IPS-18a (cell line): ENCODE measurements around the gene KRTAP10-8.
"Not testable (repeated sequence)": the region's sequence is repeated elsewhere in the genome, so short reads cannot be mapped to it uniquely, and the experiment has no call there.

Experiments used
- H3K27ac ChIP-seq: one replicate; pipeline ENCODE4 v1.5.1; 2013; ENCODE audit warnings: low read length
- H3K27me3 ChIP-seq: one replicate; pipeline ENCODE4 v1.6.1; 2013; ENCODE audit warnings: mild to moderate bottlenecking, low read length; ENCODE audit not compliant: control insufficient read depth, insufficient read depth
- H3K36me3 ChIP-seq: one replicate; pipeline ENCODE4 v1.6.1; 2013; ENCODE audit warnings: low read depth, low read length; ENCODE audit not compliant: control insufficient read depth
- H3K4me1 ChIP-seq: one replicate; pipeline ENCODE4 v1.6.1; 2013; ENCODE audit warnings: low read depth, low read length; ENCODE audit not compliant: control insufficient read depth
- H3K4me3 ChIP-seq: one replicate; pipeline ENCODE4 v1.5.1; 2013; ENCODE audit warnings: low read length
- H3K9ac ChIP-seq: one replicate; pipeline ENCODE4 v1.6.1; 2013; ENCODE audit warnings: mild to moderate bottlenecking, low read length, moderate library complexity
- H3K9me3 ChIP-seq: one replicate; pipeline ENCODE4 v1.6.1; 2013; ENCODE audit warnings: low read depth, low read length; ENCODE audit not compliant: control insufficient read depth

Gene KRTAP10-8

DNA sequence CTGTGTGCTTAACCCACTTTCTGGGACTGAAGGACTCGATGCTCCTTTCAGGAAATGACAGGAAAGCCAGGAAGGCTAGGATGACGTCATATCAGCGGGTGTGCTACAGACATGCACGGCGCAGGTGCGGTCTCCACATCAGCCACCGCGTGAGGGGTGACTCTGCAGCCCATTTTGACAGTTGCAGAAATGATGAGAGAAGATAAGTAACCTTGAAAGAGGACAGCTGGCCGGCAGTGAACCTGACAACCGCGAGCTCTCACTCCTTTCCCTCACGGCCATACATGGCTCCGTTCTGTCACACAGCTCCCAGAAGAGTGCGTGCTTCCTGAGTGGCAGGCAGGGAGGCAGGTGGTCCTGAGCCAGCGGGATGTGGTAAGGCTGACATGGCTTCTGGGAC lies 29.8 kb upstream of the KRTAP10-8 start:
- no peak overlapping the region for H3K9ac ChIP-seq
- H3K9me3 ChIP-seq: peaks cover 4% of the 10 kb centered on the region
- H3K36me3 ChIP-seq: no peaks in the 10 kb centered on the region
- H3K4me1 ChIP-seq: no peaks in the 10 kb centered on the region
- no peak overlapping the region for H3K4me3 ChIP-seq
- H3K27me3 ChIP-seq: no peaks in the 10 kb centered on the region
- no peak overlapping the region for H3K27ac ChIP-seq

DNA sequence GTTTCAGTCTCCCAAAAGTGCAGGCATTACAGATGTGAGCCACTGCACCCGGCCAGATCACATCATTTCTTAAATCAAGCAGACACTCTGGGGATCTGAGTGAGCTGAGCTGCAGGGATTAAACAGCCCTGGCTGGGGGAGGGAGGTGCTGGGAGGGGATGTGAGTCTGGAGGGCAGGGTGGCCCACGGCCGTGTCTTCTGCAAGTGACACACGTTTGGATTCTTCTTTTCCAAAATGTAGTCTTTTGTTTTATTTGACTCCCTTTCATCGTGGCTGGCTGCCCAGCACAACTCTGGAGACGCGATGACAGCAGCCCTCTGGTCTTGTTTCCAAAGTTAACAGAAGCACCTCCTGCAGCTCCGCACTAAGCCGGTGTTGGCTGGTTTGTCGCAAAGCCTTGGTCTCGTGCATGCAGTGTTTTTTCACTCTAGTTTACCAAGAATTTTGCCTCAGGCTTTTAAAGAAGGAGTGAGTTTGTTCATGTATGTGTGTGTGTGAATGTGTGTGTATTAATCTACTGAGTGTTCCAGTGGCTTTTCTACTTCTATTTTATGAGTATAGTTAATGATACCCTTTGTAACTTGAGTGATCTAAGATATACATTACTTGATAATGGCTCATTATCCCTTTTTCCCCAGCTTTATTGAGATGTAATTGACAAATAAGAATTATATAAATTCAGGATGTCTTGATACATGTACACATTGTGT lies 28.6 kb upstream of the KRTAP10-8 start:
- Histone ChIP-seq H3K36me3 (no peaks in the 10 kb centered on the region), H3K9me3 (no peaks in the 10 kb centered on the region), H3K9ac (no peak overlapping the region), H3K4me1 (no peaks in the 10 kb centered on the region), H3K4me3 (no peak overlapping the region), H3K27ac (no peak overlapping the region), H3K27me3 (no peaks in the 10 kb centered on the region)

DNA sequence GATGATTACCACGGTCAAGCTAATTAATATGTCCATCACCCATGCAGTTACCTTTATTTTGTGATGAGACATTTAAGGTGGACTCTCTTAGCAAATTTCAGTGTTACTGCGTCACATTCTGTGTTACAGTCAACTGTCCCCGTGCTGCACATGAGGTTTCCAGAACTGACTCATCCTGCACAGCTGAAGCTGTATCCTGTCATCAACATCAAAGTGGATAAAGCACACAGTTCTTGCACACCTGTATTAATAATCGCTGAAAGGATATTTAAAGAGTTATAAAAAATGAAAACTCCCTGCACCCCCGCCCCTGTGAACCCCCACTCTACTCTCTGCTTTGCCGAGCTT lies 28.1 kb upstream of the KRTAP10-8 start:
- no peaks in the 10 kb centered on the region for H3K36me3 ChIP-seq
- no peaks in the 10 kb centered on the region for H3K4me1 ChIP-seq
- H3K4me3 ChIP-seq: no peak overlapping the region
- H3K9me3 ChIP-seq: no peaks in the 10 kb centered on the region
- no peak overlapping the region for H3K9ac ChIP-seq
- H3K27me3 ChIP-seq: no peaks in the 10 kb centered on the region
- no peak overlapping the region for H3K27ac ChIP-seq

DNA sequence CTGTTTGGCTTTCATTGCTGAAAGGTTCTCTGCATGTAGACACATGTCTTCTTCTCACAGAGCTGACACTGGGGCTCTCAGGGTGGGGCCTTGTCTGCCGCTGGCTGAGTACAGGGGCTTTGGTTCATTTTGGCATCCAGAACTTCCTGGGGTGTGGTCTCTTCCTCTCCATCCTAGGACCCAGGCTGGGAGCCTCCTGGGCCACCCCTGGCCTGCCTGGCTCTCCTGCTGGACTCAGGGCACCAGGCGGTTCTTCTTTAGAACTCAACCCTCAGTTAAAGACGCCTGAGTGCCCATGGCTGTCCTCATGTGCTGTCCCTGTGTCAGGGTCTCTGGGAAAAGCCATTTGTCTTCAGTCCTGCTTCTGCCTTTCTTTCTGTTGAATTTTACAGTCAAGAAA lies 26.0 kb upstream of the KRTAP10-8 start:
- no peak overlapping the region for H3K9ac ChIP-seq
- no peaks in the 10 kb centered on the region for H3K36me3 ChIP-seq
- H3K9me3 ChIP-seq: no peaks in the 10 kb centered on the region
- H3K4me3 ChIP-seq: no peak overlapping the region
- no peak overlapping the region for H3K27ac ChIP-seq
- no peaks in the 10 kb centered on the region for H3K4me1 ChIP-seq
- H3K27me3 ChIP-seq: no peaks in the 10 kb centered on the region

DNA sequence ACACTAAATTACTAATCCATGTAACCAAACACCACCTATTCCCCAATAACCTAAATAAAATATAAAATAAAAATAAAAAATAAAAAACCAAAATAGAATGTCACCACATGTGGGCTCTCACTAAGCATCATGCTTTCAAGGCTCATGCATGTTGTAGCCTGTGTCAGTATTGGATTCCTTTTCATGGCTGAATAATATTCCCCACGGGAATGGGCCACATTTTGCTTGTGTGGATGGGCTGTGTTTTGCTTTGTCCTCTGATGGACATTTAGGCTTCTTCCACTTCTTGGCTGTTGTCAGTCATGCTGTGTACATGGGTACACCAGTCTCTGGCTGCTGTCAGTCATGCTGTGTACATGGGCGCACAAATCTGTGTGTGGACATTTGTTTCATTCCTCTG lies 22.8 kb upstream of the KRTAP10-8 start:
- H3K27ac ChIP-seq: no peak overlapping the region
- H3K27me3 ChIP-seq: no peaks in the 10 kb centered on the region
- no peak overlapping the region for H3K9ac ChIP-seq
- no peak overlapping the region for H3K4me3 ChIP-seq
- H3K4me1 ChIP-seq: peaks cover 17% of the 10 kb centered on the region
- H3K36me3 ChIP-seq: no peaks in the 10 kb centered on the region
- H3K9me3 ChIP-seq: no peaks in the 10 kb centered on the region

DNA sequence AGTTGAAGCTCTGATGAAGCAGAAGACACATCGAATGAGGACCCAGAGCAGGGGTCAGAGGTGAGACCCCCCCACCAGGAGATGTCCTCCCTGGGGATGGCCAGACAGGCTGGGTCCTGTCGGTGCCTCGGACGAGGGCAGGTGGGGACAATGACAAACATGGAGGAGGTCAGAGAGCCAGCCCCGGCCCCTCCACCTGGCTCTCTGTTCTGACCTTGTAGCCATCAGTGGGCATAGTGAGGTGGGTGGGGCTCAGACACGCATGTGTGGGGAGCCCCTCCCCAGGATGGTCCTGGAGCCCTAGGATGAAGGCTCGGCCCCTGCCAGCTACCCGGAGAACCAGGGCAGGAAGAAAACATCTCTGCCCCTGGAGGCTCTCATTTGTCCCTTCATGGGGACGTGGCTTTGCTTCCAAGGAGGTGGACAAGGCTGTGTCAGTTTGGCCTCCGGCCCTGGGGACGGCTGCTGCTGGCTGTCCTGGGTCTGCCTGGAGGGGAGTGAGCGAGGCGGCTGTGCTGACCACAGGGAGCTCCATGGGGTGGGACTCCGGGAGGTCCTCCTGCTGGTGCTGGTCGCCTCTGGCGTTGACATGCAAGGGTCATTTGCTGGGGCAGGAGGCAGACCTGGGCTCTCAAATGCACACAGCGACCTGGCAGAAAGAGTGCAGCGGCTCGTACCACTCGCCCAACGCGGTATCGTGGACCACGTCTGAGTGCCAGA lies 22.1 kb upstream of the KRTAP10-8 start:
- Histone ChIP-seq H3K9me3 (no peaks in the 10 kb centered on the region), H3K9ac (no peak overlapping the region), H3K27ac (no peak overlapping the region), H3K36me3 (no peaks in the 10 kb centered on the region), H3K4me3 (no peak overlapping the region), H3K4me1 (peaks cover 17% of the 10 kb centered on the region), H3K27me3 (no peaks in the 10 kb centered on the region)

DNA sequence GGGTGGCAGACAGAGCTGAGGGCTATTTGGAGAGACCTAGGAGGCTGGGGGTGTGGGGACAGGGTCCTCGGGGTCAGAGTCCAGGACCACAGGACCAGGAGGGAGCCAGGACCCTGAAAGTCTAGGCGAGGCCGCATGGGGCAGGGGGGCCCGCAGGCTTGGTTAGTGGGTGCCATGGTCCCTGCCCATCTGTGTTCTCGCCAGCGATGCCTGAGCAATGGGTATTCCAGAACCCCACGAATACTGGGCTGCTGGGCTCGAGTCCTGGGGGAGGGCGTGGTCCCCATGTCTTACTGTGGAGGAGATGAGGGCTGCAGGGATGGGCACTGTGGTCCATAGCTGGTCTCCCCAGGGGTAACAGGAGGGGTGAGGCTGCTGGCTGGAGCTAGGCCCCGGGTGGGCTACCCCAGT lies 21.6 kb upstream of the KRTAP10-8 start:
- H3K9me3 ChIP-seq: no peaks in the 10 kb centered on the region
- no peak overlapping the region for H3K27ac ChIP-seq
- H3K36me3 ChIP-seq: no peaks in the 10 kb centered on the region
- H3K4me1 ChIP-seq: peaks cover 17% of the 10 kb centered on the region
- H3K9ac ChIP-seq: no peak overlapping the region
- H3K4me3 ChIP-seq: no peak overlapping the region
- no peaks in the 10 kb centered on the region for H3K27me3 ChIP-seq

DNA sequence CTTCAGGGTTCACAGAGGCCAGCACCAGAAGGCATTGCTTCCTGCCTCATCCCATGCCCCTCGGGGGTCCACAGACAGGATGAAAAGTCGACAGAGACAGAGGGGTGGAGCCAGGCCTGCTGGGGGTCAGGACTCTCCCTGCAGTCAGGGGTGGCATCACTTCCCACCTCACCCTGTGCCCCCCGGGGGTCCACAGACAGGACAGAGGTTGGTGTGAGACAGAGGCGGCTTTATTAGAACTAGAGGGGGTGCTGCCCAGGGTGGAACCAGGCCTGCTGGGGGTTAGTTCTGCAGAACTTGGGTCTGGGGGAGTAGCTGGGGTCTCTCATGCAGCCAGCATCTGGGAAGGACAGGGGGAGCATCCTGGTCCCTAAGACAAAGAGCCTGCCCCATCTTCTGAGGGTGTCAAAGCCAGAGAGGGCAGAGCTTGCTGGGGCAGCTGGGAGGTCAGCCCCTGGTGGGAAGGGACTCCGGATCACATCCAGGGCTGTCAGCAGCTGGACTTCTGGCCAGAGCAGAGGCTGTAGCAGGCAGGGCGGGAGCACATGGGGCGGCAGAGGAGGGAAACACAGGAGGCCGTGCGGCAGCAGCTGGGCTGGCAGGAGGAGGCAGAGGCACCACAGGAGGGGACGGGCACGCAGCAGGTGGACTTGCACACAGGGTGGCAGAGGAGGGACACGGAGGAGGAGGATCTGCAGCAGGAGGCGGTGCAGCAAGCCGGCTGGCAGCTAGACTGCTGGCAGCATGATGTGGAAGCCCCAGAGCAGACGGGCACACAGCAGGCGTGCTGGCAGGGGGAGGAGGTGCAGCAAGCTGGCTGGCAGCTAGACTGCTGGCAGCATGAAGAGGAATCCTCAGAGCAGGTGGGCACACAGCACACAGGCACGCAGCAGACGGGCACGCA lies 20.7 kb upstream of the KRTAP10-8 start:
- H3K4me3 ChIP-seq, H3K27me3 ChIP-seq, H3K9me3 ChIP-seq, H3K27ac ChIP-seq, H3K9ac ChIP-seq, H3K36me3 ChIP-seq: not testable (repeated sequence)
- H3K4me1 ChIP-seq: peaks cover 17% of the 10 kb centered on the region

DNA sequence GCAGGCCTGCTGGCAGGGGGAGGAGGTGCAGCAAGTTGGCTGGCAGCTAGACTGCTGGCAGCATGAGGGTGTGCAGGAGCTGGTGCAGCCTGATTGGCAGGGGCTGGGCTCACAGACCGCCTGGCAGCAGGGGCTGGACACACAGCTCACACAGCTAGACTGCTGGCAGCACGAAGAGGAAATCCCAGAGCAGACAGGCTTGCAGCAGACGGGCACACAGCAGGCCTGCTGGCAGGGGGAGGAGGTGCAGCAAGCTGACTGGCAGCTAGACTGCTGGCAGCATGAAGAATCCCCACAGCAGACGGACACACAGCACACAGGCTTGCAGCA lies 20.1 kb upstream of the KRTAP10-8 start:
- H3K27ac ChIP-seq, H3K9ac ChIP-seq, H3K27me3 ChIP-seq, H3K9me3 ChIP-seq, H3K36me3 ChIP-seq, H3K4me3 ChIP-seq: not testable (repeated sequence)
- H3K4me1 ChIP-seq: peaks cover 17% of the 10 kb centered on the region

DNA sequence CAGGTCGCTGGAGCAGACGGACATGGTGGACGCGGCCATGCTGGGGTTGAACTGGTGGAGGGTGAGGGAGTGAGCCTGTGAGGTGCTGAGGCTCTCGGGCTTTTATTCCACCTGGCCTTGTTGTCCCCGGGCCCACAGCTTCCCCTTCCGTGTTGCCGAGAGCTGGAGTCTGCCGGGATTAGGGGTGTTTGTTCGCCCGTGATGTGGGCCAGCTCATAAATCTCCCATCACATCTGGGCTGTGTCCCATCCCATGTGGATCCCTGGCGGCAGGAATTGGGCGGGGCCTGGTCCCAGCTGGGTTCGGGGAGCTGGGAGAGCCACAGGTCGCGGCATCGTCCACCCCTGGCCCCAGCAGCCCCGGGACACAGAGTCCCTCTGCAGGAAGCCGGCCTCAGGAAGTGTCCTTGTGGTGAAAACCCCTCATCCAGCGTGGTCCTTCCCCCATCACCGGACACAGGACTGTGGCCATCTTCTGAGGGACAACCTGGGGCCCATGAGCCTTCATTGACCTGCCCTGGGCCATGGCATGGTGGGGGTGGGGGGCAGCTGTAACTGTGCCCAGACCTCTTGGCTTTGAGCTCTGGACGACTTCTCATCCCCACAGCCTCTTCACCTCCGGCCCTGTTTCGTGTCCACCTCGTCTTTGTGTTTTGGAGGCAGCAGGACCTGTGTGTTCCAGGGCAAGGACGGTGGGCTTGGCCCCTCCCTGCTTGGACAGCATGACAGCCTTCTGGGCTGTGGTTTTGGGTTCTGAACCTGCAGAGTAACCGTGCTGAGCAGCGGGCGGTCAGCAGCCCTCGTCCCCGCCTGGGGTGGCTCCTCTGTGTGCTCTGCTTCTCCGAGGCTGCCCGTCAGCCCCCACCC lies 19.2 kb upstream of the KRTAP10-8 start, which contains the start of gene KRTAP10-6:
TSS of gene KRTAP10-6 (minus strand) at position 60 of the 866 bp plus-strand sequence. CDS start at position 39, 21 bp downstream.
- Histone ChIP-seq H3K9me3 (no peaks in the 10 kb centered on the region), H3K4me1 (peaks cover 17% of the 10 kb centered on the region), H3K27me3 (no peaks in the 10 kb centered on the region), H3K9ac (no peak within 1 kb of the TSS), H3K27ac (no peak within 1 kb of the TSS), H3K4me3 (no peak within 1 kb of the TSS), H3K36me3 (no peaks in the 10 kb centered on the region)
